B cell (primary cell): Measurements from ENCODE around the gene DECR2. TPM values are rescaled to one million over a fixed set of nuclear protein-coding genes. Genes with fewer than 3 reads are reported as not detected.

Experiments
- ATAC-seq: fragments of 200-7000 bp; cut with Tn5 transposase; one replicate; pipeline ENCODE4 v1.10.0; 2021; ENCODE audit warnings: low read depth, mild to moderate bottlenecking, moderate number of reproducible peaks, moderate library complexity
- CTCF ChIA-PET: fragments of 350-600 bp; sonication (Branson Sonifier 250); formaldehyde crosslinking; loops from one replicate; lab custom pipeline; 2021; ENCODE audit warnings: antibody characterized with exemption, inconsistent platforms; lab: Charles Lee
- POLR2A ChIA-PET: fragments of 350-600 bp; sonication (Branson Sonifier 250); formaldehyde crosslinking; loops from one replicate; lab custom pipeline; 2021; ENCODE audit warnings: antibody characterized with exemption; lab: Charles Lee
- DNase-seq: peaks from one replicate; pipeline ENCODE4 v3.0.0; 2013
- H2AFZ ChIP-seq: 2 replicates; pipeline ENCODE4 v1.6.1; 2012; ENCODE audit warnings: mild to moderate bottlenecking, low read depth, low read length; ENCODE audit not compliant: insufficient read depth, poor library complexity, severe bottlenecking
- H3K27ac ChIP-seq, 2 donors: 1 replicate in 1 of 2; 2 replicates in 1 of 2; pipeline ENCODE4 v1.5.1; 2012 to 2013; ENCODE audit warnings: low read length in 2 of 2, mild to moderate bottlenecking in 2 of 2, moderate library complexity in 1 of 2
- H3K27me3 ChIP-seq, 4 experiments: fragments of 200-600 bp in 1 of 4; sonication (generic) in 1 of 4; replicated peaks in 1 of 4; 1 replicate in 2 of 4; 2 replicates in 2 of 4; pipeline versions ENCODE4 v1.6.1 to v1.7.0; 2013 to 2016; ENCODE audit warnings: low read length in 3 of 4, mild to moderate bottlenecking in 2 of 4, mixed read lengths in 1 of 4, moderate library complexity in 1 of 4; ENCODE audit not compliant: insufficient read depth in 4 of 4, control insufficient read depth in 3 of 4; ENCODE audit errors: control extremely low read depth in 1 of 4
- H3K36me3 ChIP-seq, 2 experiments: replicated peaks in 1 of 2; 1 replicate in 1 of 2; 2 replicates in 1 of 2; pipeline versions ENCODE4 v1.6.1 to v1.7.1; 2013; ENCODE audit warnings: low read length in 1 of 2; ENCODE audit not compliant: insufficient read depth in 2 of 2, control insufficient read depth in 1 of 2; ENCODE audit errors: control extremely low read depth in 1 of 2, extremely low read depth in 1 of 2
- H3K4me1 ChIP-seq, 2 donors: fragments of 200-600 bp in 1 of 2; sonication (generic) in 1 of 2; 1 replicate in 1 of 2; 2 replicates in 1 of 2; pipeline versions ENCODE4 v1.5.1 to v1.6.1; 2013 to 2017; ENCODE audit warnings: low read length in 2 of 2; ENCODE audit not compliant: control insufficient read depth in 2 of 2, insufficient read depth in 2 of 2
- H3K4me2 ChIP-seq: replicated peaks from 2 replicates; pipeline ENCODE3; 2012; ENCODE audit warnings: mild to moderate bottlenecking, low read depth, low read length; ENCODE audit not compliant: poor library complexity, severe bottlenecking
- H3K4me3 ChIP-seq, 5 experiments: fragments of 200-600 bp in 1 of 5; sonication (generic) in 1 of 5; 1 replicate in 3 of 5; 2 replicates in 2 of 5; pipeline versions ENCODE4 v1.5.1 to v1.7.0; 2011 to 2016; ENCODE audit warnings: low read length in 4 of 5, mild to moderate bottlenecking in 4 of 5, low read depth in 2 of 5, control low read depth in 1 of 5, moderate library complexity in 1 of 5; ENCODE audit not compliant: insufficient read depth in 1 of 5; ENCODE audit errors: control extremely low read depth in 1 of 5, extremely low read depth in 1 of 5
- H3K79me2 ChIP-seq: fragments of 200-600 bp; sonication (generic); one replicate; pipeline ENCODE4 v1.6.0; 2016; ENCODE audit warnings: low read length; ENCODE audit not compliant: control insufficient read depth, insufficient read depth
- H3K9ac ChIP-seq: fragments of 200-600 bp; sonication (generic); 2 replicates; pipeline ENCODE4 v1.6.1; 2017; ENCODE audit warnings: mild to moderate bottlenecking, low read length, moderate library complexity
- H3K9me3 ChIP-seq, 3 donors: one replicate each; pipeline versions ENCODE4 v1.6.1 to v1.7.1; 2013; ENCODE audit warnings: low read length in 2 of 3; ENCODE audit not compliant: control insufficient read depth in 2 of 3, insufficient read depth in 1 of 3; ENCODE audit errors: control extremely low read depth in 1 of 3
- H4K20me1 ChIP-seq: 2 replicates; pipeline ENCODE4 v1.6.0; 2012; ENCODE audit warnings: mild to moderate bottlenecking, low read length; ENCODE audit not compliant: insufficient read depth, control insufficient read depth, poor library complexity, severe bottlenecking
- H3K27ac Mint-ChIP-seq: one replicate; pipeline ENCODE4 v1.8.0; 2021; ENCODE audit warnings: mixed read lengths
- H3K27me3 Mint-ChIP-seq: one replicate; pipeline ENCODE4 v1.8.0; 2021; ENCODE audit warnings: mixed read lengths
- H3K4me1 Mint-ChIP-seq: one replicate; pipeline ENCODE4 v1.8.0; 2021; ENCODE audit warnings: mixed read lengths
- H3K4me3 Mint-ChIP-seq: one replicate; pipeline ENCODE4 v1.8.0; 2021; ENCODE audit warnings: mixed read lengths
- H3K9me3 Mint-ChIP-seq: one replicate; pipeline ENCODE4 v1.8.0; 2022; ENCODE audit warnings: mixed read lengths; ENCODE audit not compliant: insufficient read depth
- EZH2 ChIP-seq: IDR thresholded peaks from 2 replicates; pipeline ENCODE4 v1.6.1; 2012; ENCODE audit warnings: borderline replicate concordance, low read depth, mild to moderate bottlenecking, moderate library complexity, low read length; ENCODE audit not compliant: insufficient read depth, poor library complexity, severe bottlenecking
- WGBS: methylation state at CpG from one replicate; pipeline ENCODE4 v1.1.5; 2013; ENCODE audit warnings: missing lambda C conversion rate; ENCODE audit not compliant: insufficient coverage; 5-methylcytosine and 5-hydroxymethylcytosine counted together
- intact Hi-C: fragments of 100-400 bp; cut with micrococcal nuclease; formaldehyde crosslinking; loops from one replicate; pipeline ENCODE4 v1.10.0; 2022
- polyA plus RNA-seq: library from polyadenylated mRNA; depleted of rRNA; stranded (reverse); fragments of >200 nt; gene quantifications from 2 replicates; pipeline ENCODE4 v1.2.3, GENCODE V29; 2012
- total RNA-seq, 2 donors: library from RNA; stranded (reverse); fragments of 120-200 nt in 1 of 2; gene quantifications; 1 replicate in 1 of 2; 2 replicates in 1 of 2; pipeline versions ENCODE4 v1.2.3 to v1.2.4, GENCODE V29; 2013 to 2022
- TF ChIP-seq, protein P1 (sequence below): fragments of 200-600 bp; IDR thresholded peaks from one replicate; pipeline ENCODE4 v1.8.0; 2022; ENCODE audit warnings: antibody characterized with exemption, mild to moderate bottlenecking

Gene DECR2
- total and polyA plus RNA-seq, 2 donors (not counting 1 experiment from before 2014, with no cell fraction given): 11.0 to 16.3 TPM

DNA sequence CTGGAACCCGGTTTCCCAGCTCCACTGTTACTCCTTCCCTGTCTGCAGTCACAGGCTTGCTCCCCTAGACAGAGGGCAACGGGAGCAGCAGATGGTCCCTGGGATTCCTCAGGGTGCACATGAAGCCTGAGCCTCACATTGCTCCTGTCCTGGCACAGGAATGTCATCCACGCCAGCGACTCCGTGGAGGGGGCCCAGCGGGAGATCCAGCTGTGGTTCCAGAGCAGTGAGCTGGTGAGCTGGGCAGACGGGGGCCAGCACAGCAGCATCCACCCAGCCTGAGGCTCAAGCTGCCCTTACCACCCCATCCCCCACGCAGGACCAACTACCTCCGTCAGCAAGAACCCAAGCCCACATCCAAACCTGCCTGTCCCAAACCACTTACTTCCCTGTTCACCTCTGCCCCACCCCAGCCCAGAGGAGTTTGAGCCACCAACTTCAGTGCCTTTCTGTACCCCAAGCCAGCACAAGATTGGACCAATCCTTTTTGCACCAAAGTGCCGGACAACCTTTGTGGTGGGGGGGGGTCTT, 1.6 kb upstream of the DECR2 start:
- Histone ChIP-seq H3K4me3 (peak overlapping the region; percentile 57 to 94 (median 91)), H3K9me3 (peaks cover 0 to 3% (median 0%) of the 10 kb centered on the region in 3 donors), H2AFZ (peak overlapping the region; percentile 93), H3K4me1 (peaks cover 24 to 36% of the 10 kb centered on the region in 2 donors), H3K9ac (peak overlapping the region; percentile 95), H3K27me3 (no peaks in the 10 kb centered on the region), H3K36me3 (peaks cover 0 to 6% of the 10 kb centered on the region in 2 experiments), H3K27ac (peak overlapping the region; percentile 78 to 90), H3K79me2 (no peaks in the 10 kb centered on the region), H3K4me2 (peak overlapping the region; percentile 79), H4K20me1 (peaks cover 7% of the 10 kb centered on the region)
- Mint-ChIP-seq H3K4me3 (peak overlapping the region; percentile 99), H3K9me3 (no peaks in the 10 kb centered on the region), H3K4me1 (peaks cover 26% of the 10 kb centered on the region), H3K27me3 (no peaks in the 10 kb centered on the region), H3K27ac (peak overlapping the region; percentile 100)
- CTCF ChIA-PET: interaction anchor here (0.6 to 2.8 kb wide), 6 partner anchors 7 to 91 kb away, joined by 3 to 19 read pairs (median 3); no protein-coding TSS in a partner anchor
- no peak for DNase-seq
- intact Hi-C loops: loop anchor here (1.0 to 5.0 kb wide), 3 partner anchors 17 to 1212 kb away; partner anchors contain the start of genes CRAMP1 and IFT140
- POLR2A ChIA-PET: interaction anchor here (0.6 to 2.6 kb wide), 9 partner anchors 8 to 249 kb away, joined by 3 to 24 read pairs (median 8); partner anchors contain the start of genes AXIN1, METTL26, PGAP6 and RAB11FIP3
- WGBS: 62% methylated on average over 9 of the region's 10 CpGs
- ATAC-seq: no peak
- TF ChIP-seq EZH2: no peak
- TF ChIP-seq, protein P1, sequence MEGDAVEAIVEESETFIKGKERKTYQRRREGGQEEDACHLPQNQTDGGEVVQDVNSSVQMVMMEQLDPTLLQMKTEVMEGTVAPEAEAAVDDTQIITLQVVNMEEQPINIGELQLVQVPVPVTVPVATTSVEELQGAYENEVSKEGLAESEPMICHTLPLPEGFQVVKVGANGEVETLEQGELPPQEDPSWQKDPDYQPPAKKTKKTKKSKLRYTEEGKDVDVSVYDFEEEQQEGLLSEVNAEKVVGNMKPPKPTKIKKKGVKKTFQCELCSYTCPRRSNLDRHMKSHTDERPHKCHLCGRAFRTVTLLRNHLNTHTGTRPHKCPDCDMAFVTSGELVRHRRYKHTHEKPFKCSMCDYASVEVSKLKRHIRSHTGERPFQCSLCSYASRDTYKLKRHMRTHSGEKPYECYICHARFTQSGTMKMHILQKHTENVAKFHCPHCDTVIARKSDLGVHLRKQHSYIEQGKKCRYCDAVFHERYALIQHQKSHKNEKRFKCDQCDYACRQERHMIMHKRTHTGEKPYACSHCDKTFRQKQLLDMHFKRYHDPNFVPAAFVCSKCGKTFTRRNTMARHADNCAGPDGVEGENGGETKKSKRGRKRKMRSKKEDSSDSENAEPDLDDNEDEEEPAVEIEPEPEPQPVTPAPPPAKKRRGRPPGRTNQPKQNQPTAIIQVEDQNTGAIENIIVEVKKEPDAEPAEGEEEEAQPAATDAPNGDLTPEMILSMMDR: no peak

DNA sequence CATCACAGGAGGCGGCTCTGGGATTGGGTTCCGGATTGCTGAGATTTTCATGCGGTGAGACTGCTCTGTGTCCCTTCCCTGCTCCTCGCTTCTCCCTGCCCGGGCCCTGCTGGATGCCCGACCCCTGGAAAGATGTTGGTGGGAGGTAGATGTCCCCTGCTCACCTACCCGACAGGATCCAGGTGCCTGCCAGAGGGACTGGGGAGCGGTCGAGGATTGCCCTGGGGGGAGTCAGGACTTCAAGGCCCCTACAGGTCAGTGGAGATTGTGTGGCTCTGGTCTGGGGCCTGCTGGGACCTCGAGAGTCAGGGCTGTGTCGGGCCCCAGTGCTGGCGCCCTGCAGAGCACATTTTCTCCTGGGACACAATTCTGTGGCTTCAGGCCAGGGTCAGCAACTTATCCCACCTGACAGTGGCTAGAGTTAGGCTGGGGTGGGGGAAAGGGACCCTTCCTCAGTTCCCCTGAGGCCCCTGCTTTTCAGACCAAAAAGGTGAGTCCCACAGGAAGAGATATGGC, 3.3 kb downstream of the DECR2 start:
- no peak overlapping the region for H3K9ac ChIP-seq
- no peak overlapping the region for H3K27ac ChIP-seq
- POLR2A ChIA-PET: no interaction called here
- H3K36me3 ChIP-seq: peaks cover 0 to under 1% of the 10 kb centered on the region in 2 experiments
- TF ChIP-seq, protein P1: no peak
- no peak for TF ChIP-seq EZH2
- WGBS: 86% methylated on average over 10 of the region's 12 CpGs
- H3K4me2 ChIP-seq: no peak overlapping the region
- no peak overlapping the region for H3K27ac Mint-ChIP-seq
- peaks cover 7% of the 10 kb centered on the region for H3K4me1 Mint-ChIP-seq
- DNase-seq (no peak), ATAC-seq (no peak)
- no peak overlapping the region for H3K4me3 Mint-ChIP-seq
- no peaks in the 10 kb centered on the region for H3K79me2 ChIP-seq
- peaks cover 5 to 13% of the 10 kb centered on the region in 2 donors for H3K4me1 ChIP-seq
- no peaks in the 10 kb centered on the region for H3K27me3 ChIP-seq
- no peaks in the 10 kb centered on the region for H4K20me1 ChIP-seq
- H3K27me3 Mint-ChIP-seq: no peaks in the 10 kb centered on the region
- H3K9me3 Mint-ChIP-seq: no peaks in the 10 kb centered on the region
- intact Hi-C loops: loop anchor here (5.0 kb wide), 2 partner anchors 182 to 1207 kb away; partner anchors contain the start of genes CRAMP1 and IFT140
- H2AFZ ChIP-seq: no peak overlapping the region
- CTCF ChIA-PET: no interaction called here
- no peak overlapping the region for H3K4me3 ChIP-seq
- H3K9me3 ChIP-seq: no peaks in the 10 kb centered on the region
